NCI-H748 (cell line): ENCODE data around the gene BTBD16.

Experiments used
- DNase-seq: peaks from one replicate; lab custom pipeline; 2025; ENCODE audit not compliant: unreplicated experiment; lab: John Stamatoyannopoulos, UW

Gene BTBD16

DNA sequence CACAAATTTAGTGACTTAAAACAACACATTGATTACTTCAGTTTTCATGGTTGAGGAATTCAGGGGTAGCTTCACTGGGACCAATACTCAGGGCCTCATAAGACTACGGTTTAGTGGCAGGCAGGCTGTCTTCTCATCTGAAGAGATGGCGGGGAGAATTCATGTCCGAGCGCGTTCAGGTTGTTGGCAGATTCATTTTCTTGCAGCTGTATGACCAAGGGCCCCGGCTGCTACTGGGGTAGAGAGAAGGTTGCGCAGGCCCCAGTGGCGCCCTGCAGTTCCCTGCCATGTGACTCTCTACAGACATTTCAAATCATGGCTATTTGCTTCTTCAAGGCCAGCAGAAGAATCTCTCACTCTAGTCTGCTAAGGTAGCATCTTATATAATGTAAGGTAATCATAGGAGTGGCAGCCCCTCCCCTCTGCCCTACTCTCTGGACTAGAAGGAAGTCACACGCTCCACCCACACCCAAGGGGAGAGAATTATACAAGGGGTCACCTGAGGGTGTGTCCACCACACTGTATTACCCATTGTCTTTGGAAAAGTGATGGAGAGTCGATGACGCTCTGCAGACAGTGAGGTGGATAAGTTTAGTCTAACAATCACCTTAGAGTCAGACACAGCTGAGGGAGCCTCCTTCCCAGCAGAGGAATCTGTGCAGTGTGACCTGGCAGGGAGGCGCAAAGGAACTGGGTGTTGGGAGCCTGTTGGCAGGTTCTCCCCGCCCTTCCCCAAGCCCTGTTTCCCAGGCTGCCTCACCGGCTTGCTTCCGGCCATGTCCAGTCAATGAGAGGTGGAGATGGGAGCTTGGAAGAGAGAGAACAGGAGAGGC lies 67.7 kb downstream of the BTBD16 start:
- DNase-seq = no peak

DNA sequence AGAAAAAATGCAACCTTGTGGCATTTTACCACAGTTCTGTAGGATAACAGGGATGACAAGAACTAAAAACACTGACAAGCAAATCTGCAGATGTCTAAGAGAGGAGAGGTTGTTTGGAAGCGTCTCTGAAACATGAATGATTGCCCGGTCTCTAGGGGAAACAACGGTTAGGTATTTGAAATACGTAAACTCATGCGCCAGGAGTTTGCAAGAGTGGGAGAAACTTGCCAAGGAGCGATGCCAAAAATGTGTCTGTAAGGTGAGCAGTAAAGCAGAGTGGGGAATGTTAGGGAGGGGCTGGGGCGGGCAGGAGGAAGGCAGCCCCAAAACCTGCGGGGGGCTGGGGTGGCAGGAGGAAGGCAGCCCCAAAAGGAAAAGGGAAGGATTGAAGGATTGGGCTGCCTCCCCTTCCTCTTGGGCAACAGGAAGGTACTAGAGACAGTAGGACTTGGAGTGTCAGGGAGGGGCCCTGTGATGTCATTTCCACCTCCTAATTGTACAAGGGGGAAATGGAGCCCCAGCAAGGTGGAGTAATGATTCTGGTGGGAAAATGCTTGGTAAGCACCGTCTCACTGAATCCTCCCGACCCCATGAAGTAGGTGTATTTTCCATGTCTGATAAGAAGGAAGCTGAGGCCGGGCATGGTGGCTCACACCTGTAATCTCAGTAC lies 70.2 kb downstream of the BTBD16 start:
- no peak for DNase-seq

DNA sequence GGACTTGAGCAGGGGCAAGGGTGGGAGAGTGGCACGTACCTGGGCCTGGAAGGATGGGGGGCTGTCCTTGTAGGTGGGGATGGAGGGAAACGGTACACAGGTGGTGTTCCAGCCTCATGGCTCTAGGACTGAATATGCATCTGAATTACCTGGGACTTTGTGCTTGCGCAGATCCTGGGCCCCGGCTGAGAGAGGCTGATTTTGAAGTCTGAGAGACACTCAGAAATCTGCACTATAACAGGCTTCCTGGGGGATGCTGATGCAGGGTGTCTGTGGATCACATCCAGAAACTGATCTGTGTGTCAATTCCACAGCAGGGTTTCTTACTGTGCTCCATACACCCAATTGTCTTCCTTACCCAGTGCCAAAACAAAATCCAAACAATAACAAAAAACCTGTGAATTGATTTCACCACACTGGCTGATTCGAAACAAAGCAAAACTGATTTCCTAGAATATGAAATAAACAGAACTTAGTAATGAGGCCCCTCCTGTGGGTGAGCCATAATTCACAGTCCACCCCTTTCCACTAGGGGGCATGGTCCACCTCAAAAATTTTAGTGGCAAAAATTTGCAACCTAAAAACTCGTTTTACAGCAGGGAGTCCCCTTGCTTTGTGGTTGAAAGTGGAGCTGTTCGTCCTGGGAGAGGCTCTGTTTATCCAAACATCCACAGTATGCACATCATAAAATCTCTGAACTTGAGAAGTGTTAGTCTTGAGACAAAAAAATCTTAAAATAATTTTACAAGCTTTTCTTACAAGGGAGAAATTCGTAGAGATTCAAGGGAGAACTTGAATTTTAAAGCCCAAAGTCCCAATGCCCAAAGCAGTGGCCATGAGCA lies 71.4 kb downstream of the BTBD16 start:
- peak; percentile 37 for DNase-seq

DNA sequence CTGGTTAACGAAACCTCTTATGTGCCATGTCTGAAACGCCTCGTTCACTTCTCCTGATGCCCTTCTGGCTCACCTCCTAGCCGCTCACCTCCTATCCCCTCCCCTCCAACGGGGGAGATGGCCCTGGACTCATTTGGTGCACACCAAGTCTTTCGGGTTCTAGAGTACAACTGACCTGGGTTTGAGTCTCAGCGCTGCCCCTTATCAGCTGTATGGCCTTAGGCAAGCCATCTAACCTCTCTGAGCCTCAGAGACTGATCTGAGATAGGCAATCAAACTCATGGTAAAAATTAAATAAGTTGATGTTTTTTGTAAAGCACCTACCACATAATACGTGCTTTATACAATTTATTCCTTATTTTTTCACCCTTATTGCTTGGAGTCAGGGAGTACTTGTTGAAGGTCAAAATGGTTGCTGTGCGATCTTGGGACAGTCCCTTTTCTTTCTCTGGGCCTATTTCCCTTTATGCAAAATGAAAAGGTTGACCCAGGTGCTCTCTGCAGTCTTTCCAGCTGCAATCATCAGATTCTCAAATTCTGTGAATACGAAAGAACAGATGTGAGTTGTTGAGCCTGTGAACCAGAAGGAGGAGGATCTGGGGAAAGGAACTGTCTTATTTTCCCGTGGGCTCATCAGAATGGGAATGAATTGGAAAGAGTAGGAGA lies 72.2 kb downstream of the BTBD16 start:
- DNase-seq = no peak

DNA sequence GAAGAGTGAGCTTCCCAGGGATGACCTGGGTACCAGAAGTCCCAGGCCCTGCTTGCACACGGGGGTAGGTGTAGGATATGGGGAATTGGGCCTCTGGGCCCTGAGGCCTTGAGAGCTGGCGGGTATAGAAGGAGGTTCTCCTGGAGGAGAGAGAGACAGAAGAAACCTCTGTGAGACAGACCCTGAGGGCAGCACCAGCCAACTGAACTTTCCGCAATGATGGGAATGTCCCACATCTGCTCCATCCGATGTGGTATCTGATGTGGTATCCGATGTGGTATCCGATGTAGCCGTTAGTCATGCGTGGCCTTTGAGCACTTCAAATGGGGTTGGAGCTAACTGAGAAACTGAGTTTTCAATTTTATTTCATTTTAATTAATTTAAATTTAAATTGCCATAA lies 72.8 kb downstream of the BTBD16 start:
- DNase-seq = no peak

GRCh38 chr10:122344741-122345258 lies 73.7 kb downstream of the BTBD16 start:
- DNase-seq = no peak

GRCh38 chr10:122346326-122346950 lies 75.3 kb downstream of the BTBD16 start:
- DNase-seq = no peak

GRCh38 chr10:122347170-122347841 lies 76.2 kb downstream of the BTBD16 start:
- no peak for DNase-seq

DNA sequence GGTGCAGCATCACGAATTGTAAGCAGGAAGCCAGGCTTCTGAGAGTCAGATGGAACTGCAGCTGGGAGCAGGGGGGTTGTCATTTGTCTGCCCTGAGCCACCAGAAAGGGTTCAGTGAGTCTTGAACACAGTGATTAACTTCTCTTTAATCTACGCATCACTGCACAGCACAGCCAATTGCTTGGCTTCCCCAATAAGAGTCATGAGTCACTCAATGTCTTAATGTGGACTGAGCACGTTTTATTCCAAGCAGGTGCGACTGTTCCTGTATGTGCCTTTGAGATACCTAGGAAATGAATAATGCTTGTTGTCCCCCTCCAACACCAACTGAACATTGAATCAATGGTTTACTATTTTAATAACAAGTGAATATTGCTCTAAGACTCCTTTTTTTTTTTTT lies 77.4 kb downstream of the BTBD16 start:
- DNase-seq = no peak

GRCh38 chr10:122348935-122349361 lies 77.9 kb downstream of the BTBD16 start:
- no peak for DNase-seq

GRCh38 chr10:122349758-122350369 lies 78.8 kb downstream of the BTBD16 start:
- DNase-seq = no peak

- DNase-seq = no peak
Observed at GRCh38 chr10:122350893-122351292, 79.8 kb downstream of the BTBD16 start.

DNA sequence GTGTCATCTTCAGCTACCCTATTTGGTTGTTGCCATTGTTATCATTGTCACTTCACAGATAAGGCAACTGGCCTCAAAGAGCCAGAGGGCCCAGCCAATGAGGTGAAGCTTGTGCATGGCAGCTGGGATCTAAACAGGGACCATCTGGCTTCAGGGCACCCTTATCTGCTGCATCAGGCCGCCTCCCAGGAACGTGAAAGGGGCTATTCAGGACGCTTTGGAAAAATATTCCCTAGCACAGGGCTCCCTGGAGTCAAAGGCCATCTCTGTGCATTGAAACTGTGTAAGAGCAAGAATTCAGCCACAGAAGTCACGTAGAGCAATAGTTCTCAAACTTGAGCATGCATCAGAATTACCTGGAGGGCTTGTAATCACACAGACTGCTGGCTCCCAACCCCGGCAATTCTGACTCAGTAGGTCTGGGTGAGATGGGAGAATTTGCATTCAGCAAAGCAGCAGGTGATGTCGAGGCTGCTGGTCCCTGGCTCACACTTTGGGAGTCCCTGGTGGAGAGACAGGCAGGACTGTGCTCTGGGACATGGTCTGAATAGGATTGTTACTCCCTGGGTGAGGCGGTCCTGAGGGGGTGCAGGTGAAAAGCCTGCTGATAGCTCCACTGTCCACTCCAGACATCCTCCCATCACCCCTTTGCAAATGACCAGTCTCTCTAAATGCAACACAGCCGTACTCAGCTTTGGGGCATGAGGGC lies 81.9 kb downstream of the BTBD16 start:
- DNase-seq = no peak

GRCh38 chr10:122354383-122354782 lies 83.3 kb downstream of the BTBD16 start:
- DNase-seq = no peak

DNA sequence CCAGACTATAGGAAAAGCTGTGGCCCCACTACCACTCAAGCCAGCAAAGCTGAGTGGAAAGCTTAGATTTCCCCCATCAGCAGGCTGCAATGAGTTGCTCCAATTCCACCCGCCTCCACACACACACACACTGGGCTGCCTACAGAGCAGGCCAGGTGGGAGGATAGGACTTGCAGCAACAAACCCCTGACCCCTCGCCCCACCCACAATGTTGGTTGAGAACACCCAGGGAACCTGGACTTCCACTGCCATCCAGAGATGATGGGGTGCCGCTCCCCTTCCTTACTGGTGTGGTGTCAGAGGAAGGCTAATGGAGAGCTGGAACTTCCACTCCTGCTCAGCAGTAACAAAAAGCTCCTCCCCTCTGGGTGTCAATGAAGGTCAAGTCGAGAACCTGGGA lies 86.6 kb downstream of the BTBD16 start:
- no peak for DNase-seq

DNA sequence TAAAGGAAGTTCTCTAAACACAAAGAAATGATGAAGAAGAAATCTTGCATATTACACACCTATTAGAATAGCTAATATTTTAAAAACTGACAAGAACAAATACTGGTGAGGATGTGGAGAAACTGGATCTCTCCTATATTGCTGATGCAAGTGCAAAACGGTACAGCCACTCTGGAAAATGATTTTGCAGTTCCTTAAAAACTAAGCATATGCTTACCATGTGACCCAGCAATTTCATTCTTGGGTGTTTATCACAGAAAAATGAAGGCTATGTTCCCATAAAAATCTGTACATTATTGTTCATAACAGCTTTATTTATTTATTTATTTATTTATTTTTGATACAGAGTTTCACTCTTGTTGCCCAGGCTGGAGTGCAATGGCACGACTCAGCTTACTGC lies 88.5 kb downstream of the BTBD16 start:
- no peak for DNase-seq

GRCh38 chr10:122361046-122361445 lies 90.0 kb downstream of the BTBD16 start:
- no peak for DNase-seq

DNA sequence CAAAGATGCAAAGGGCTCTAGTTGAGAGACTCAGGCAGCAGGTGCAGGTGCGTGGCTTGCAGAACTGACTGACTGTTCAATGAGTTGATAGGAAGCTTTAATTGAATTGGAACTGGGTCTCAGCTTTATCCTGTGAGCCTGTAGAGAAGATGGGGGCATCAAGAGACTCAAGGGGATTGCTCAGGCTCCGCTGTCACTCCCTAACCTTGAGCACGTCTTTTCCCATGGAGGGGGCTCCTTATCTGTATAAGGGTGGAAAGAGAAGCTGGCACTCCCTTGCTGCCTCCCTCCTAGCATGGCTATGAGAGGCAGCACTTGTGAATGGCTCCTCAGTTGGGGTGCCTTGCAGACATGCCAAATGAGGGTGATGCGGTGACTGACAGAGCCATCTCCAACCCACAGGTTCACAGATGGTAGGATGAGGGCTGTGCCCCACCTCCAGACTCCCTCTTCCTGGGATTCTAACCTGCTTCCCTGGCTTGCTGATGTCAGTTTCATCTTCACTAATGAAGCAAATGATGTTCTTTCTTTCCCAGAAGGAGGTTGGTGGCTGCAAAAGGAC lies 91.0 kb downstream of the BTBD16 start:
- DNase-seq = no peak
